ENCODE data around the gene TP53RK.

DNA sequence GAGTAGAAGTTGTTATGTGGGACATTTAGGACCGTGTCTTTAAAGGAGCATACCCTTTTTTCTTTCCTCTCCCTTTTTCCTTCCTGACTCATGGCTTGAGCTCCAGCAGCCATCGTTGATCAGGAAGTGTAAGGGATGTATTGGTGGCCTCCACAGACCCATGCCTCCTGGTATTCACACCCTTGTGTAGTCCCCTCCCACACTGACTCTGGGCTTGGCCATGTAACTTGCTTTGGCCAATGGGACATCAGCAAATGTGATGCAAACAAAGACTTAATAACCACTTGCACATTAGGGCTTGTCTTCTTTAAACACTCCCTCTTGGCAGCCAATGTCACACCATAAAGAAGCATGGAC lies 19.0 kb downstream of the TP53RK start:
- TF ChIP-seq POLR2A (IDR thresholded peaks at IDR 0.05) (no peak), CTCF (IDR thresholded peaks at IDR 0.05) (no peak)

Data from body of pancreas (tissue), 4 donors.